ENCODE measurements around the gene IER2.
"Not testable (repeated sequence)": the region's sequence is repeated elsewhere in the genome, so short reads cannot be mapped to it uniquely, and the experiment has no call there.

Gene IER2

DNA sequence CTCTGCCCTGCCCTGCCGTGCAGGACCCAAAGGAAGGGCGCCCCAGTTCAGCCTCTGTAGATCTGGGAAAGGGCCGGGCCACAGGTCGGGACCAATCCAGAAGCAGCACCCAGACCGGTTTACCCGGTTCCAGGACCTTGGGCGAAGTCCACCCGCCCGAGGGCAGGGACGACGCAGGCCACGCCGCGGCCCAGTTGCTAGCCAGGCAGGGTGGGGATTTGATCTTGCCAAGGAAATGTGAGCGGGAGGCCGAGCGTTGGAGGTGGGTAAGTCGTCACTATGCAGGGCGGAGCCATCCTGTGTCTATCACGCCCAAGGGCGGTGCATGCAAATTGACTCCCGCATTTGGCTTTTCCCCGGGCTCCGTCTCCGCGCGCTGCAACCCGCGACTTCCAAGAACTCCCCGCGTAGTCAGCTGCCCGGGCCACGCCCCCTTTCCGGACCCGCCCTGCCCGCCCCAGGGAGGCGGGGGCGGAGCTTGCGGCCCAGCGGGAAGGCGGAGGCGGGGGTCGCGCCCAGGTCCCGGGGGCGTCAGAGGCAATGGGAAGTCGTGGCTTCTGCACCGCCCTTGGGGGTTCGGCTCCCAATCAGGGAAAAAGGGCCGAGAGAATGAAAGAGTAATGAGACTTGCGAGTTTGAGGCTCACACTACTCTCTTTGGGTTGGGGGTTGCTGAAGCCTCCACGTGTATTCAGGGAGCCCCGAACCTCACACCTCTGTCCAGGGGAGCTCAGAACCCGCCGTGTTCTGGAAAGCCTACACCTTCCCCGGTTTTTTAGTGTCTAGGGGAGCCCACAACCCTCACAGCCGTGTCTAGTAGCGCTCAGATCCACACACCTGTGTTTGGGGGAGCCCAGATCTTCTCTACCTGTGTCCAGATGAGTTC, 12.8 kb downstream of the IER2 start:
- peak; percentile 77 to 78 for DNase-seq (ENCODE audit: low read depth in 1 of 2, low spot score in 1 of 2)

DNA sequence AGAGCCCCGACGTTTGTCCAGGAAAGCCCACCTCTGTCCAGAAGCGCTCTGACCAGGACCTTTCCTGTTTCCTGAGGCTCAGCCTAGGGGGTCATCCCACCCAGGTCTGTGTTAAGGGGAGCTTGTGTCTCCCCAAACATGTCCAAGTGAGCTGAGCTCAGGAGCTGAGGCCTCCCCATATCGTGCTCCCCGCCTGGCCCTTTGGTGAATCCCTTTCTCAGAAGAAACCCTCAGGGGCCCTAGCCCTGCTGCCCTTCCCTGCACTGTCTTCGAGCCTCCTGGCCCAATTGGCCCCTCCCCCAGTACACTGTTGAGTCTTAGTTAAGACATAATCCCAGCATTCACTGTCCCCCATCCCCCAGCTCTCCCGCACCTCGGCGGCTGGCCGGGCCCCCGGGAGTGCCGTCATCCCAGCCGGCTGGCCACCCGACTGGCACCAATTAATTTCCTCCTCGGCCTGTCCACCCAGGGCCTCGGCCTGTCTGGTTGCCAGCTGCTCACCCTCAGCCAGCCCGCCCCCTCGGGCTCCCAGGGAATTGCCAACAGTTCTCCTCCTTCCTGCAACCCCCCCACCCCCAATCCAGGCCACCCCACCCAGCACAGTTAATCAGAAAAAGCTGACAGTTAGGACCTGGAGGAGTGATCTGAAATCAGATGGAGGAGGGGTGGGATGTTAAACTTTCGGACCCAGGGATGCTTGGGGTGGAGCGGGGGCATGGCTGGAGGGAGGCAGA, 13.6 kb downstream of the IER2 start:
- no peak for DNase-seq (ENCODE audit: low read depth in 1 of 2, low spot score in 1 of 2)

DNA sequence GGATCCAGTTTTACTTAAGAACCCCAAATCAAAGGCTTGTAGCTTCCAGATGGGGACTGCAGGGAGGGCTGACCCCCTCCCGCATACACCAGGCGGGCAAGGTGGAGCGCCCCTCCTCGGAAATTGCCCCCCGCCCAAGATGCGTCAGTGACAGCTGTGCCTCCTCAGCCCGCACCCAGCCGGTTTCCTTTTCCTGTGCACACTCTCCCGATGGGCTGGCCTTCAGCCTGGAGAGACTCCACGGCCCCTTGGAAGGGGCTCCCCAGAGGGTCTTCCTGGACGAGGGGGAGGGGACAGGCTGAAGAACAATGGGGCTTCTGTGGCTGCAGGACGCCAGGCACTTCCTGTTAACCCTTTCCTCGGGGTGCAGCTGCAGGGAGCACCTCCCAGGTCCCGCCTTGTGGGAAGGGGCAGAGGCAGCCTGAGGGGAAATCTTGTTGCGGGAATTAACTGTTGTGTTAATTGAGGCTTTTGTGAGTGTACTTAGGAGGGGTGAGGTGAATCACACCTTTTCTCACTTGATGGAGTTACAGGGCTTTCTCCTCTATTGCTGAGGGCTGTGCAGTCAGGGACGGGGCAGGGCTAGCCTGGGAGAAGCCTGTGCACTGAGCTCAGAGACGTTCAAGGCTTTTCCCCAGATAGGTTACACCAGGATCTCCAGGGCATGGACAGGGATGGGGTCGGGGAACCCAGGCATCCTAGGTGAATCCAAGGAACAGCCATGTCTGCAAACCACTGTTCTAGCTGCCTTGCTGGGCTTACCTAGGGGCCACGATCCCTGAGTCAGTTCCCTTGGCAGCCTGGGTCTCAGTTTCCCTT, 14.3 kb downstream of the IER2 start:
- DNase-seq (ENCODE audit: low read depth in 1 of 2, low spot score in 1 of 2) = no peak

DNA sequence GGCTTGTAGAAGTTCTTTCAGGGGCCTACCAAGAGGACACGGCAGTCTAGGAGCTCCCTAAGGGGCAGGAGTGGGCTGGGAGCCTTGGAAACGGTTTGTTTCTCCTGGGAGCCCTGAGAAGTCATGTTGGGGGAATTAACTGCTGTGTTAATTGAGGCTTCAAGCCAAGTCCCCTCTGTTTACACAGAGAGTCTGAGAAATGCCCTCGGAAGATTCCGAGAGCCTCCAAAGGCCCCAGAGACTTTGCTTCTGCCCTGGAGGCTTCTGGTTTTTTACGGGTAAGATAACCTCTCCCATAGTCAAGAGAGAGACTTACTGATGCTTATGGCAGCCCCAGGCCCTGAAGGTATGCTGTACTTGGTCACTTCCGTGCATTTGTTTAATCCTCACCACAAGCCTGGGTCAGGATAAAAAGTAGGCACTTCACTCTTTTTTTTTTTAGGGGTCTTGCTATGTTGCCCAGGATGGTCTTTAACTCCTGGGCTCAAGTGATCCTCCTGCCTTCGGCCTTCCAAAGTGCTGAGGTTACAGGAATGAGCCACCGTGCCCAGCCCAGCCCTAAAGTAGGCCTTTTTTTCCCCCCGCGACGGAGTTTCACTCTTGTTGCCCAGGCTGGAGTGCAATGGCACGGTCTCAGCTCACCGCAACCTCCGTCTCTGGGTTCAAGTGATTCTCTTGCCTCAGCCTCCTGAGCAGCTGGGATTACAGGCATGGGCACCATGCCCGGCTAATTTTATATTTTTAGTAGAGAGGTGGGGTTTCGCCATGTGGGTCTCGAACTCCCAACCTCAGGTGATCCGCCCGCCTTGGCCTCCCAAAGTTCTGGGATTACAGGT, 15.2 kb downstream of the IER2 start:
- DNase-seq (ENCODE audit: low read depth in 1 of 2, low spot score in 1 of 2) = no peak

DNA sequence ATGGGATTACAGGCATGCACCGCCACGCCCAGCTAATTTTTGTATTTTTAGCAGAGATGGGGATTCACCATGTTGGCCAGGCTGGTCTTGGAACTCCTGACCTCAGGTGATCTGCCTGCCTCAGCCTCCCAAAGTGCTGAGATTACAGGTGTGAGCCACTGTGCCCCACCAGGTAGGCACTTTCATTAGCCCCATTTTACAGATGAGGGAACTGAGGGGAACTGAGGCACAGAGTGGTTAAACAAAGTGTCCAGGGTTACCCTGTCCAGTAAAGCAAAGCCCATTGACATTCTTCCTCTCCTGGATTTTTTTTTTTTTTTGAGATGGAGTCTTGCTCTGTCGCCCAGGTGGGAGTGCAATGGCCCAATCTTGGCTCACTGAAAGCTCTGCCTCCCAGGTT, 15.9 kb downstream of the IER2 start:
- not testable (repeated sequence) for DNase-seq (ENCODE audit: low read depth in 1 of 2, low spot score in 1 of 2)

DNA sequence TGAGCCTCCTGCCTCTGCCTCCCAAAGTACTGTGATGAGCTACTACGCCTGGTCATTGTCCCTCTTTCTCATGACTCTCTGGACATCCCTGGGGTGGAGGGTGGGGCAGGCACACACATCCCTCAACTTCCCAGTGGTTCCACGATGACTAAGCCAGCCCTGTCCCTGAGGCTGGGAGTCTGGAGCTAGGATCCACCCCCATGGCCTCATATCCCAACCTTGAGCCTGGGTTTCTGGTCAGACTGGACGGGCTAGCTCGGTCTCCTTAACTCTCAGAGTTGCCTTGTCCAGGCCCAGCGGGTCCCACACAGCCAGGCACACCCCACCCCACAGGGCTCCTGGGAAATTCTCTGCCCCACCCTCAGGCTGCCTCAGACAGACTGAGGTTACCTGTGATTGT, 19.6 kb downstream of the IER2 start:
- no peak for DNase-seq (ENCODE audit: low read depth in 1 of 2, low spot score in 1 of 2)

DNA sequence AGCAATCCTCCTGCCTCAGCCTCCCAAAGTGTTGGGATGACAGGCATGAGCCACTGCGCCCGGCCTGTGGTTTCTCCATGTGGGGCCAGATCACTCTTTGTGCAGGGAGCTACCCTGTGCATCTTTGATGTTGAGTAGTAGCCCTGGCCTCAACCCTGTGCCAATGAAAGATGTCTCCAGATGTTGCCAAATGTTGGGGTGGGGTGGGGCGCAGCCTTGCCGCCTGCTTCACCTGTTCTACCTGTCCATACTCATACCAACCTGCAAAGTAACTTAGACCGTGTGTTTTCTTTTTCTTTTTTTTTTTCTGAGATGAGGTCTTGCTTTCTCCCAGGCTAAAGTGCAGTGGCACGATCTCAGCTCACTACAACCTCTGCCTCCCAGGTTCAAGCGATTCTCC, 20.9 kb downstream of the IER2 start:
- no peak for DNase-seq (ENCODE audit: low read depth in 1 of 2, low spot score in 1 of 2)

DNA sequence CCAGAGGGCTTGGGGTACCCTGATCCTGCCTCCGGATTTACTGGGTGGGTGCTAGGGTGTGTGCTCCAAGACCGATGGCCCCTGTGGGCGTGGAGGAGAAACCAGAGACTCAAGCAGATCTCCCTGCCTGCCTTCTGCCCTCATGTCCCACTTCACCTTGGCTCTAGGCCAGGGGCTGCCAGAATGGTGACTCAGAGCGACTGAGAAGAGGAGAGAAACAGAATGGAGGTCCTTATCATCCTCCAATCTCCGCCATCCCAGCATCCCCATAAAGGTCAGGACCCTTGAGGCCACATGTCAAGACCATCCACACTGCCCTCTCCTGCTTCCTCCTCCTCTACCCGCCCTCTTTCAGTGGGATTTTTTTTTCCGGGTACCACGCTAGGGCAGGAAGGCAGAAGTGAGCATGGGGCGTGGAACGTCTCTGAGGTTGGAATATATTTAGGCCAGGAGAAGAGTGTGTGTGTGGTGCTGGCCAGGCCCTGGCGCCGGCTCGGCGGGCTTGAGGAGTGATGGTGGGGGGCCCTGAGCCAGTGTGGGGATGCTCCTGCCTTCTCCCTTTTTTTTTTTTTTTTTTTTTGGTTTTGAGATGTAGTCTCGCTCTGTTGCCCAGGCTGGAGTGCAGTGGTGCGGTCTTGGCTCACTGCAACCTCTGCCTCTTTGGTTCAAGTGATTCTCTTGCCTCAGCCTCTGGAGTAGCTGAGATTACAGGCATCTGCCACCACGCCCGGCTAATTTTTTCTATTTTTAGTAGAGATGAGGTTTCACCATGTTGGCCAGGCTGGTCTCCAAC, 22.3 kb downstream of the IER2 start:
- peak; percentile 62 to 70 for DNase-seq (ENCODE audit: low read depth in 1 of 2, low spot score in 1 of 2)

DNA sequence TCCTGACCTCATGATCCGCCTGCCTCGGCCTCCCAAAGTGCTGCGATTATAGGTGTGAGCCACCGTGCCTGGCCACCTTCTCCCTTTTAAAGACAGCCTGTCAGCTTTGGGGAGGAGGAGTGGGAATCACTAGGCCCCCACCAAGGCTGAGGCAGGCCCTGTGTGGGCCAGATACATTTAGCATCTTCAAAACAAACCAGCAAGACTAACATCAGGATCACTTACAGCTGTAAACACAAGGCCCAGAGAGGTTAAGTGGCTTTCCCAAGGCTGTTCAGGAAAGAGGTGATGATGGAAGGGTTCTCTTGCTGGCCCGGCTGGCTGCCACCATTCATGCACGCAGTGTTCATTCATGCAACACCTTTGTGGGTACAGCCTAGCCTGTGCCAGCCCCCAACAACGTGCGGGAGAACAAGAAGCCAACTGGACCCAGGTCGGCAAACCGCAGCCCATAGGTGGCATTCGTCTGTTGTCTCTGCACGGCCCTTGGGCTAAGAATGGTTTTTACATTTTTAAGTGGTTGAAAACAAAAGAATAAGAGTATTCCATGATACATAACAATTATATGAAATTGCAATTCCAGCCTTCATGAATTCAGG, 23.0 kb downstream of the IER2 start:
- no peak for DNase-seq (ENCODE audit: low read depth in 1 of 2, low spot score in 1 of 2)

DNA sequence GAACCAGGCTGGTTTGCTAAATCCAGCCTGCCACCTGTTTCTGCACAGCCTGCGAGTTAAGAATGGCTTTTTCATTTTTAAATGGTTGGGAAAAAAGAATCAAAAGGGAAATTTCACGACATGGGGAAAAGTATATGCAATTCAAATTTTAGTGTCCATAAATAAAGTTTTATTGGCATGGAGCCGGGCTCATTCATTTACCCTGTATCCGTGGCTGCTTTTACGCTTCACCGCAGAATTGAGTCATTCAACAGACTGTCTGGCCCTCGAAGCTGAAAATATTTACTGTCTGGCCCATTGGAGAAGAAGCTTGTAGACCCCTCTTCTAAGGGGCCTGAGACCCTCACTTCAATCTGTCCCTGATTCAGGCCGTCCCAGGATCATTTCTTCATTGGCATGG, 26.1 kb downstream of the IER2 start:
- no peak for DNase-seq (ENCODE audit: low read depth in 1 of 2, low spot score in 1 of 2)

DNA sequence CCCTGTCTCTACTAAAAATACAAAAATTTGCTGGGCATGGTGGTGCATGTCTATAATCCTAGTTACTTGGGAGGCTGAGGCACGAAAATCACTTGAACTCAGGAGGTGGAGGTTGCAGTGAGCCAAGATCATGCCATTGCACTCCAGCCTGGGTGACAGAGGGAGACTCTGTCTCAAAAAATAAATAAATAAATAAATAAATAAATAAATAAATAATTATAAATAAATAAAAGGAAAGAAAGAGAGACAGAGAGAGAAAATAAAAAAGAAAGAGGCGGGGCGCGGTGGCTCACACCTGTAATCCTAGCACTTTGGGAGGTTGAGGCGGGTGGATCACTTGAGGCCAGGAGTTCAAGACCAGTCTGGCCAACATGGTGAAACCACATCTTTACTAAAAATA, 27.4 kb downstream of the IER2 start:
- DNase-seq (ENCODE audit: low read depth in 1 of 2, low spot score in 1 of 2) = not testable (repeated sequence)

DNA sequence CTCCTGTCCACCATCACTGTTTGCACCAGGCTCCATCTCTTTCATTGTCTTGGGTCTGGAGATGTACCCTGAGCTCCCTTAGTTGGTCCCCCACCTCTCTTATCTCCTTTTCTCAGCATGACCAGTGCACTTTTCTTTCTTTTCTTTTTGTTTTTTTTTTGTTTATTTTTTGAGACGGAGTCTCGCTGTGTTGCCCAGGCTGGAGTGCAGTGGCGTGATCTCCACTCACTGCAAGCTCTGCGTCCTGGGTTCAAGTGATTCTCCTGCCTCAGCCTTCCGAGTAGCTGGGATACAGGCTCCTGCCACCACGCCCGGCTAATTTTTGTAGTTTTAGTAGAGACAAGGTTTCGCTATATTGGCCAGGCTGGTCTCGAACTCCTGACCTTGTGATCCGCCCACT, 28.1 kb downstream of the IER2 start:
- DNase-seq (ENCODE audit: low read depth in 1 of 2, low spot score in 1 of 2) = not testable (repeated sequence)

DNA sequence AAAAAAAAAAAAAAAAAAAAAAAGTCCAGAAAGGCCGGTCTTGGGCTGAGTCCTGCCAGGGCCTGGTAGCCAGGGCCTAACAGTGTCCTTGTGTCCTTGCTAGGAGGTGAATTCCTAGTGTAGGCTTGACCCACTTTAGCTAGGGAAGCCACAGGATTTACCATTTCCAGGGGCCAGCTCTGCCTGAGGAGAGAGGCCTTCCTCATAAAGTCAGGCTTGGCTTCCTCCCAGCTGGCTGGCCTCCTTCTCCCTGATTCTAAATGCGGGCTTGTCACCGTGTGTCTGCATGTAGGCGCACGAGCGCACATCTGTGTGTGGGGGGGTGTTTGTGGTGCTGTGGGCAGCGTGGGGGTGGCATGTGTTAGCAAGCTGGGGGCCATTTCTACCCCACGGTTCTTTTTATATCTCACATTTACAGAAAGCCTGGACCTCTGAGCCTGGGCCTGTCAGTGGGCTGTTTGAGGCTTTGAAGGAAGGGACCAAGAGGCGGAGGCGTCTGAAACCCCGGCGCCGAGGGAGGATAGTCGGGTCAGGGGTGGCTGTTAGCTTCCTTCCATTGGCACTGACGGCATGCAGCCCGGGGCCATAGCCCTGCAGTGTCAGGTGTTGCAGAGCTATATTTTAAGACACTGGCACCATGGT, 31.7 kb downstream of the IER2 start:
- no peak for DNase-seq (ENCODE audit: low read depth in 1 of 2, low spot score in 1 of 2)

DNA sequence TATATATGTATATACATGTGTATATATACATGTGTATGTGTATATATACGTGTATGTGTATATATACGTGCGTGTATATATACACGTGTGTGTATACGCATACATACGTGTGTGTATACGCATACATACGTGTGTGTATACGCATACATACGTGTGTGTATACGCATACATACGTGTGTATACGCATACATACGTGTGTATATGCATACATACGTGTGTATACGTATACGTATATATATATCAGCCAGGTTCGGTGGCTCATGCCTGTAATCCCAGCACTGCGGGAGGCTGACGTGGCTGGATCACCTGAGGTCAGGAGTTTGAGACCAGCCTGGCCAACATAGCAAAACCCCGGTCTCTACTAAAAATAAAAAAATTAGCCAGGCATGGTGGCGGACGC, 34.7 kb downstream of the IER2 start:
- DNase-seq (ENCODE audit: low read depth in 1 of 2, low spot score in 1 of 2) = not testable (repeated sequence)

DNA sequence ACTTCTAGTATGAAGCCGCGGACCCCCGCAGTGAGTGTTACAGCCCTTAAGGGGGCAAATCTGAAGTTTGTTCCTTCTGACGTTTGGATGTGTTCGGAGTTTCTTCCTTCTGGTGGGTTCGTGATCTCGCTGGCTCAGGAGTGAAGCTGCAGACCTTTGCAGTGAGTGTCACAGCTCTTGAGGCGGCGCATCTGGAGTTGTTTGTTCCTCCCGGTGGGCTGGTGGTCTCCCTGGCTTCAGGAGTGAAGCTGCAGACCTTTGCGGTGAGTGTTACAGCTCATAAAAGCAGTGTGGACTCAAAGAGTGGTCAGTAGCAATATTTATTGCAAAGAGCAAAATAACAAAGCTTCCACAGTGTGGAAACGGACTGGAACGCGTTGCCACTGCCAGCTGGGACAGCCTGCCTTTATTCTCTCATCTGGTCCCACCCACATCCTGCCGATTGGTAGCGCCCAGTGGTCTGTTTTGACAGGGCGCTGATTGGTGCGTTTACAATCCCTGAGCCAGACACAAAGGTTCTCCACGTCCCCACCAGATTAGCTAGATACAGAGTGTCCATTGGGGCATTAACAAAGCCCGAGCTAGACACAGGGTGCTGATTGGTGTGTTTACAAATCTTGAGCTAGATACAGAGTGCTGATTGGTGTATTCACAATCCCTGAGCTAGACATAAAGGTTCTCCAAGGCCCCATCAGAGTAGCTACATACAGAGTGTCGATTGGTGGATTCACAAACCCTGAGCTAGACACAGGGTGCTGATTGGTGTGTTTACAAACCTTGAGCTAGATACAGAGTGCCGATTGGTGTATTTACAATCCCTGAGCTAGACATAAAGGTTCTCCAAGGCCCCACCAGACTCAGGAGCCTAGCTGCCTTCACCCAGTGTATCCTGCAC, 35.8 kb downstream of the IER2 start:
- not testable (repeated sequence) for DNase-seq (ENCODE audit: low read depth in 1 of 2, low spot score in 1 of 2)

DNA sequence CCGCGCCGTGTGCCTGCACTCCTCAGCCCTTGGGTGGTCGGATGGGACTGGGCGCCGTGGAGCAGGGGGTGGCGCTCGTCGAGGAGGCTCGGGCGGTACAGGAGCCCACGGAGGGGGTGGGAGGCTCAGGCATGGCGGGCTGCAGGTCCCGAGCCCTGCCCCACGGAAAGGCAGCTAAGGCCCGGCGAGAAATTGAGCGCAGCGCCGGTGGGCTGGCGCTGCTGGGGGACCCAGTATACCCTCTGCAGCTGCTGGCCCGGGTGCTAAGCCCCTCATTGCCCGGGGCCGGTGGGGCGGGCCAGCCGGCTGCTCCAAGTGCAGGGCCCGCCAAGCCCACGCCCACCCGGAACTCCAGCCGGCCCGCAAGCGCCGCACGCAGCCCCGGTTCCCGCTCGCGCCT, 36.5 kb downstream of the IER2 start:
- not testable (repeated sequence) for DNase-seq (ENCODE audit: low read depth in 1 of 2, low spot score in 1 of 2)

DNA sequence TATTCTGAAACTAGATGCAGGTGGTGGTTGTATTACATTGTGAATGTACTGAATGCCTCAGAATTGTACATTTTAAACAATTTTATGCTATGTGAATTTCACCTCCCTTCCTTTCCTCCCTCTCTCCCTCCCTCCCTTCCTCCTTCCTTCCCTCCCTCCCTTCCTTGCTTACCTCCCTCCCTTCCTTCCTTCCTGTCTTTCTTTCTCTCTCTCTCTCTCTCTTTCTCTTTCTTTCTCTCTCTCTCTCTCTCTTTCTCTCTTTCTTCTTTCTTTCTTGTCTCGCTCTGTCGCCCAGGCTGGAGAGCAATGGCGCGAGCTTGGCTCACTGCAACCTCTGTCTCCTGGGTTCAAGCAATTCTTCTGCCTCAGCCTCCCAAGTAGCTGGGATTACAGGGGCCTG, 37.2 kb downstream of the IER2 start:
- DNase-seq (ENCODE audit: low read depth in 1 of 2, low spot score in 1 of 2) = no peak

DNA sequence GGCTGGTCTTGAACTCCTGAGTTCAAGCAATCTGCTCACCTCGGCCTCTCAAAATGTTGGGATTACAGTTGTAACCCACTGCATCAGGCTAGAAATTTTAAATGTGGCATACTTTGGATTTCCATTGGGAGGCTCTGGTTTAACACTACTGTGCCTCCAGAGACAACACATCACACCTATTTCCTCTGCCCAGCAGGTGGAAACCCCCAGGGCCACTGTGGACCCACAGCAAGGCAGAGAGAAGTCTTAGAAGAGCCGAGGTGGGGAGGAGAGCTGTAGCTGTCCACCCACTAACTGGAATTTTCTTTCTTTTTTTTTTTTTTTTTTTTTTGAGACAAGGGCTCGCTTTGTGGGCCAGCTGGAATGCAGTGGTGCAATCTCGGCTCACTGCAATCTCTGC, 39.4 kb downstream of the IER2 start:
- DNase-seq (ENCODE audit: low read depth in 1 of 2, low spot score in 1 of 2) = no peak

Data from stimulated activated CD4-positive, alpha-beta T cell treated with anti-CD3 and anti-CD28 coated beads, Interleukin-15, amount 100 ng/mL, for 1 hour (primary cell).